Lower leg skin (tissue), 3 donors: ENCODE results near the gene NLN.

ENCODE experiments used
- CTCF ChIP-seq, 3 donors: fragments of 450-650 bp; IDR thresholded peaks; one replicate each; pipeline ENCODE4 v1.5.1; 2016; ENCODE audit warnings: antibody characterized with exemption in 3 of 3, mild to moderate bottlenecking in 3 of 3, moderate library complexity in 2 of 3
- POLR2A ChIP-seq, 2 donors: fragments of 450-650 bp; IDR thresholded peaks; one replicate each; pipeline ENCODE4 v1.6.1; 2016 to 2017; ENCODE audit warnings: antibody characterized with exemption in 2 of 2, mild to moderate bottlenecking in 1 of 2, moderate library complexity in 1 of 2

GRCh38 chr5:65813174-65813573, 91.2 kb downstream of the NLN start:
- TF ChIP-seq CTCF (IDR thresholded peaks at IDR 0.05) (no peak), POLR2A (IDR thresholded peaks at IDR 0.05) (no peak)
